ENCODE results near the gene CCK.

DNA sequence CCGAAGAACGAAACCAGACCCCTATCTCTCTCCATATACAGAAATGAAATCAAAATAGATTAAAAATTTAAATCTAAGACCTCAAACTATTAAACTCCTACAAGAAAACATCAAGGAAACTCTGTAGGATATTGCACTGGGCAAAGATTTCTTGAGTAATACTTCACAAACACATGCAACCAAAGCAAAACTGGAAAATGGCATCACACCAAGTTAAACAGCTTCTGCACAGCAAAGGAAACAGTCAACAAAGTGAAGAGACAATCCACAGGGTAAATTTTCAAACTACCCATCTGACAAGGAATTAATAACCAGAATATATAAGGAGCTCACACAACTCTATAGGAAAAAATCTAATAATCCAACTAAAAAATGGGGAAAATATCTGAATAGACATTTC lies 29.4 kb downstream of the CCK start:
- TF ChIP-seq EZH2 (IDR thresholded peaks at IDR 0.05; ENCODE audit: borderline replicate concordance) (no peak), EZH2phosphoT487 (IDR thresholded peaks at IDR 0.05; ENCODE audit: low read depth, severe bottlenecking, unreplicated experiment) (no peak)
- TF ChIP-seq, protein P1, sequence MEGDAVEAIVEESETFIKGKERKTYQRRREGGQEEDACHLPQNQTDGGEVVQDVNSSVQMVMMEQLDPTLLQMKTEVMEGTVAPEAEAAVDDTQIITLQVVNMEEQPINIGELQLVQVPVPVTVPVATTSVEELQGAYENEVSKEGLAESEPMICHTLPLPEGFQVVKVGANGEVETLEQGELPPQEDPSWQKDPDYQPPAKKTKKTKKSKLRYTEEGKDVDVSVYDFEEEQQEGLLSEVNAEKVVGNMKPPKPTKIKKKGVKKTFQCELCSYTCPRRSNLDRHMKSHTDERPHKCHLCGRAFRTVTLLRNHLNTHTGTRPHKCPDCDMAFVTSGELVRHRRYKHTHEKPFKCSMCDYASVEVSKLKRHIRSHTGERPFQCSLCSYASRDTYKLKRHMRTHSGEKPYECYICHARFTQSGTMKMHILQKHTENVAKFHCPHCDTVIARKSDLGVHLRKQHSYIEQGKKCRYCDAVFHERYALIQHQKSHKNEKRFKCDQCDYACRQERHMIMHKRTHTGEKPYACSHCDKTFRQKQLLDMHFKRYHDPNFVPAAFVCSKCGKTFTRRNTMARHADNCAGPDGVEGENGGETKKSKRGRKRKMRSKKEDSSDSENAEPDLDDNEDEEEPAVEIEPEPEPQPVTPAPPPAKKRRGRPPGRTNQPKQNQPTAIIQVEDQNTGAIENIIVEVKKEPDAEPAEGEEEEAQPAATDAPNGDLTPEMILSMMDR (IDR thresholded peaks at IDR 0.05; ENCODE audit: poor library complexity) = no peak
